K562 (cell line): ENCODE data around the gene PGAP2. TPM values are rescaled to one million over a fixed set of nuclear protein-coding genes. Genes with fewer than 3 reads are reported as not detected.

Experiments used
- HDAC2 ChIP-seq: fragments of 450-650 bp; IDR thresholded peaks from 2 replicates; pipeline ENCODE4 v1.6.1; 2016; ENCODE audit warnings: mild to moderate bottlenecking
- NFATC3 ChIP-seq: fragments of 450-650 bp; IDR thresholded peaks from 2 replicates; pipeline ENCODE4 v1.6.1; 2017; ENCODE audit warnings: mild to moderate bottlenecking
- SMARCA4 ChIP-seq: fragments of 450-650 bp; IDR thresholded peaks from 2 replicates; pipeline ENCODE4 v1.6.1; 2016
- ZNF589 ChIP-seq: fragments of 200-800 bp; sonication (Bioruptor generic); IDR thresholded peaks from 2 replicates; pipeline ENCODE4 v1.6.1; 2016; ENCODE audit warnings: low read depth, missing genetic modification characterization, missing compliant biosample characterization
- ZSCAN32 ChIP-seq: fragments of 450-650 bp; formaldehyde crosslinking; IDR thresholded peaks from 2 replicates; pipeline ENCODE4 v1.4.0; 2020; ENCODE audit warnings: mild to moderate bottlenecking, moderate library complexity
- polyA plus RNA-seq, 8 experiments: library from polyadenylated mRNA; depleted of rRNA in 4 of 8; stranded (reverse) in 5 of 8; unstranded in 3 of 8; fragments of >200 nt; fragmentation: Nextera tagmentation in 2 of 8; fragmentation: Illumina TruSeq in 1 of 8; extraction: Ambion mirVana in 2 of 8; extraction: Trizol in 1 of 8; gene quantifications; 2 replicates each; pipeline versions ENCODE4 v1.2.1 to v1.2.3, GENCODE V29; 2011 to 2014; ENCODE audit warnings: inconsistent platforms in 1 of 8, missing spikeins in 1 of 8
- total RNA-seq, 7 experiments: library from RNA; depleted of rRNA in 6 of 7; stranded (reverse); fragments of >200 nt in 6 of 7; fragmentation: Illumina TruSeq in 2 of 7; extraction: Trizol in 2 of 7; gene quantifications; 2 replicates each; pipeline versions ENCODE4 v1.2.1 to v1.2.3, GENCODE V29; 2011 to 2021; ENCODE audit warnings: low replicate concordance in 1 of 7
- TF ChIP-seq, protein P1 (sequence below): fragments of 450-650 bp; IDR thresholded peaks from 2 replicates; pipeline ENCODE4 v1.6.1; 2018; ENCODE audit not compliant: partially characterized antibody
- TF ChIP-seq, protein P2 (sequence below): fragments of 450-650 bp; IDR thresholded peaks from 2 replicates; pipeline ENCODE4 v1.6.1; 2016; ENCODE audit warnings: missing biosample characterization, missing genetic modification characterization
- TF ChIP-seq, protein P3 (sequence below), 2 experiments: fragments of 450-650 bp; IDR thresholded peaks; 2 replicates each; pipeline ENCODE4 v1.6.1; 2016; ENCODE audit warnings: mild to moderate bottlenecking in 2 of 2, borderline replicate concordance in 1 of 2, low read depth in 1 of 2, moderate library complexity in 1 of 2
- TF ChIP-seq, protein P4 (sequence below): fragments of 250-450 bp; sonication (Bioruptor Pico); IDR thresholded peaks from 2 replicates; pipeline ENCODE4 v1.5.0; 2021; ENCODE audit warnings: mild to moderate bottlenecking, moderate library complexity

The PGAP2 gene
- total and polyA plus RNA-seq, 9 of the 15 experiments (the other 6 are each of a cell fraction or from before 2014, with no cell fraction given), result 17.9 to 47.2 (median 33.7) TPM

DNA sequence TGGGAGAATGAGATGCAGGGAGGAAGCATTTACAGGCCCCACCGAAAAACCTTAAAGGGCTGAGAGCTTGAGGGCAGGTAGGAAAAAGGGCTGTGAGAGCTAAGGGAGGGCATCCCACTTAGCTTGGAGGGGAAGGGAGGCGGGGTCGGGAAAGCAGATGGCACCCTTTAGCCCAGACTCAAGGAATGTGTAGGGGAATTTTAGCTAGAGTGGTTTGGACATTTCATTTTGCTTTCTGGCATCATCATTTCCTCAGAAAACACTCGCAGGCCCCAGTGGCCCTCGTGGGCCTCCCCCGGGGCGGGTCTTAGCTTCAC, 46.3 kb downstream of the PGAP2 start (continued):
- TF ChIP-seq, protein P1, sequence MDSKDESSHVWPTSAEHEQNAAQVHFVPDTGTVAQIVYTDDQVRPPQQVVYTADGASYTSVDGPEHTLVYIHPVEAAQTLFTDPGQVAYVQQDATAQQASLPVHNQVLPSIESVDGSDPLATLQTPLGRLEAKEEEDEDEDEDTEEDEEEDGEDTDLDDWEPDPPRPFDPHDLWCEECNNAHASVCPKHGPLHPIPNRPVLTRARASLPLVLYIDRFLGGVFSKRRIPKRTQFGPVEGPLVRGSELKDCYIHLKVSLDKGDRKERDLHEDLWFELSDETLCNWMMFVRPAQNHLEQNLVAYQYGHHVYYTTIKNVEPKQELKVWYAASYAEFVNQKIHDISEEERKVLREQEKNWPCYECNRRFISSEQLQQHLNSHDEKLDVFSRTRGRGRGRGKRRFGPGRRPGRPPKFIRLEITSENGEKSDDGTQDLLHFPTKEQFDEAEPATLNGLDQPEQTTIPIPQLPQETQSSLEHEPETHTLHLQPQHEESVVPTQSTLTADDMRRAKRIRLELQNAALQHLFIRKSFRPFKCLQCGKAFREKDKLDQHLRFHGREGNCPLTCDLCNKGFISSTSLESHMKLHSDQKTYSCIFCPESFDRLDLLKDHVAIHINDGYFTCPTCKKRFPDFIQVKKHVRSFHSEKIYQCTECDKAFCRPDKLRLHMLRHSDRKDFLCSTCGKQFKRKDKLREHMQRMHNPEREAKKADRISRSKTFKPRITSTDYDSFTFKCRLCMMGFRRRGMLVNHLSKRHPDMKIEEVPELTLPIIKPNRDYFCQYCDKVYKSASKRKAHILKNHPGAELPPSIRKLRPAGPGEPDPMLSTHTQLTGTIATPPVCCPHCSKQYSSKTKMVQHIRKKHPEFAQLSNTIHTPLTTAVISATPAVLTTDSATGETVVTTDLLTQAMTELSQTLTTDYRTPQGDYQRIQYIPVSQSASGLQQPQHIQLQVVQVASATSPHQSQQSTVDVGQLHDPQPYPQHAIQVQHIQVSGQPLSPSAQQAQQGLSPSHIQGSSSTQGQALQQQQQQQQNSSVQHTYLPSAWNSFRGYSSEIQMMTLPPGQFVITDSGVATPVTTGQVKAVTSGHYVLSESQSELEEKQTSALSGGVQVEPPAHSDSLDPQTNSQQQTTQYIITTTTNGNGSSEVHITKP, result peak; percentile 98
- TF ChIP-seq ZSCAN32 (CRISPR knock-in tag), result no peak
- TF ChIP-seq, protein P2, sequence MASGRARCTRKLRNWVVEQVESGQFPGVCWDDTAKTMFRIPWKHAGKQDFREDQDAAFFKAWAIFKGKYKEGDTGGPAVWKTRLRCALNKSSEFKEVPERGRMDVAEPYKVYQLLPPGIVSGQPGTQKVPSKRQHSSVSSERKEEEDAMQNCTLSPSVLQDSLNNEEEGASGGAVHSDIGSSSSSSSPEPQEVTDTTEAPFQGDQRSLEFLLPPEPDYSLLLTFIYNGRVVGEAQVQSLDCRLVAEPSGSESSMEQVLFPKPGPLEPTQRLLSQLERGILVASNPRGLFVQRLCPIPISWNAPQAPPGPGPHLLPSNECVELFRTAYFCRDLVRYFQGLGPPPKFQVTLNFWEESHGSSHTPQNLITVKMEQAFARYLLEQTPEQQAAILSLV, result no peak
- TF ChIP-seq ZNF589 (CRISPR knock-in tag), result no peak
- TF ChIP-seq HDAC2, result no peak; the same call in 1 of the 2 replicates
- TF ChIP-seq SMARCA4, result no peak
- TF ChIP-seq, protein P3, sequence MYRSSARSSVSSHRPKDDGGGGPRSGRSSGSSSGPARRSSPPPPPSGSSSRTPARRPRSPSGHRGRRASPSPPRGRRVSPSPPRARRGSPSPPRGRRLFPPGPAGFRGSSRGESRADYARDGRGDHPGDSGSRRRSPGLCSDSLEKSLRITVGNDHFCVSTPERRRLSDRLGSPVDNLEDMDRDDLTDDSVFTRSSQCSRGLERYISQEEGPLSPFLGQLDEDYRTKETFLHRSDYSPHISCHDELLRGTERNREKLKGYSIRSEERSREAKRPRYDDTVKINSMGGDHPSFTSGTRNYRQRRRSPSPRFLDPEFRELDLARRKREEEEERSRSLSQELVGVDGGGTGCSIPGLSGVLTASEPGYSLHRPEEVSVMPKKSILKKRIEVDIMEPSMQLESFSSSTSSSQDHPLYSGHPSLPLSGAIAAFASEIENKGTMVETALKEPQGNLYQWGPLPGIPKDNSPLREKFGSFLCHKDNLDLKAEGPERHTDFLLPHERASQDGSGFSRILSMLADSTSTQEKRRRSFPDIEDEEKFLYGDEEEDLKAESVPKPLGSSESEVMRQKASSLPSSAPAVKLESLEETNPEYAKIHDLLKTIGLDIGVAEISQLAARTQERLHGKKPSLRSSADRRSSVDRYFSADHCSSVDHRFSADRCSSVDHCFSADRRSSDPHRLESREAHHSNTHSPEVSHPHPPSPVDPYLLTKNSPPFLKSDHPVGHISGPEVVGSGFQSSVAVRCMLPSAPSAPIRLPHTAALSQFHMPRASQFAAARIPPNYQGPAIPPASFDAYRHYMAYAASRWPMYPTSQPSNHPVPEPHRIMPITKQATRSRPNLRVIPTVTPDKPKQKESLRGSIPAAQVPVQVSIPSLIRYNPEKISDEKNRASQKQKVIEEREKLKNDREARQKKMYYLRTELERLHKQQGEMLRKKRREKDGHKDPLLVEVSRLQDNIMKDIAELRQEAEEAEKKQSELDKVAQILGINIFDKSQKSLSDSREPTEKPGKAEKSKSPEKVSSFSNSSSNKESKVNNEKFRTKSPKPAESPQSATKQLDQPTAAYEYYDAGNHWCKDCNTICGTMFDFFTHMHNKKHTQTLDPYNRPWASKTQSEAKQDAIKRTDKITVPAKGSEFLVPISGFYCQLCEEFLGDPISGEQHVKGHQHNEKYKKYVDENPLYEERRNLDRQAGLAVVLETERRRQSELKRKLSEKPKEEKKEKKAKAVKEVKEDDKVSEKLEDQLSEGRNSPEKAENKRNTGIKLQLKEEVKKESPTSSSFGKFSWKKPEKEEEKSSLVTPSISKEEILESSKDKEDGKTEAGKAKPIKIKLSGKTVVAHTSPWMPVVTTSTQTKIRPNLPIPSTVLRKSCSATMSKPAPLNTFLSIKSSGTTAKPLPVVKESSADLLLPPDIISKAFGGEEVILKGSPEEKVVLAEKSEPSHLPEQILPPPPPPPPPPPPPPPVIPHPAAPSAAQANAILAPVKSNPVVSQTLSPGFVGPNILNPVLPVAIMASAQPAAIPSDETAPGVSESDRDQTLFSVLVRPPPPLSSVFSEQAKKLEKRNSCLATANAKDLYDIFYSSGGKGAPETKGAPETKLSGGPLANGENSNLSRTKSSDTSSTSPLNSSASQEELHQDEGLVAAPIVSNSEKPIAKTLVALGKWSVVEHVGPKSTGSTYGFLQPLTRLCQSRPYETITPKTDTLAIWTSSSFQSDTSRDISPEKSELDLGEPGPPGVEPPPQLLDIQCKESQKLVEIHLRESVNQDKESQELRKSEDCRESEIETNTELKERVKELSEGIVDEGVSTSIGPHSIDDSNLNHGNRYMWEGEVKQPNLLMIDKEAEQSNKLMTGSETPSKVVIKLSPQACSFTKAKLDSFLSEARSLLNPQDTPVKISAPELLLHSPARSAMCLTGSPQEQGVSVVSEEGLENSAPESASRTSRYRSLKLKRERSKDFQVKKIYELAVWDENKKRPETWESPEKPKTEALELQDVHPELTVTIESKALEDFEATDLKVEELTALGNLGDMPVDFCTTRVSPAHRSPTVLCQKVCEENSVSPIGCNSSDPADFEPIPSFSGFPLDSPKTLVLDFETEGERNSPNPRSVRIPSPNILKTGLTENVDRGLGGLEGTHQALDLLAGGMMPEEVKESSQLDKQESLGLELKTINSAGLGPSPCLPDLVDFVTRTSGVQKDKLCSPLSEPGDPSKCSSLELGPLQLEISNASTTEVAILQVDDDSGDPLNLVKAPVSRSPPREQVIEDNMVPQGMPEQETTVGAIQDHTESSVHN (IDR thresholded peaks at IDR 0.05; ENCODE audit: borderline replicate concordance in 1 of 2, low read depth in 1 of 2), result 0 out of 4 replicates have a peak, but pooled peaks of 1 of the 2 experiments have one; percentile 19
- no peak for TF ChIP-seq NFATC3
- TF ChIP-seq, protein P4, sequence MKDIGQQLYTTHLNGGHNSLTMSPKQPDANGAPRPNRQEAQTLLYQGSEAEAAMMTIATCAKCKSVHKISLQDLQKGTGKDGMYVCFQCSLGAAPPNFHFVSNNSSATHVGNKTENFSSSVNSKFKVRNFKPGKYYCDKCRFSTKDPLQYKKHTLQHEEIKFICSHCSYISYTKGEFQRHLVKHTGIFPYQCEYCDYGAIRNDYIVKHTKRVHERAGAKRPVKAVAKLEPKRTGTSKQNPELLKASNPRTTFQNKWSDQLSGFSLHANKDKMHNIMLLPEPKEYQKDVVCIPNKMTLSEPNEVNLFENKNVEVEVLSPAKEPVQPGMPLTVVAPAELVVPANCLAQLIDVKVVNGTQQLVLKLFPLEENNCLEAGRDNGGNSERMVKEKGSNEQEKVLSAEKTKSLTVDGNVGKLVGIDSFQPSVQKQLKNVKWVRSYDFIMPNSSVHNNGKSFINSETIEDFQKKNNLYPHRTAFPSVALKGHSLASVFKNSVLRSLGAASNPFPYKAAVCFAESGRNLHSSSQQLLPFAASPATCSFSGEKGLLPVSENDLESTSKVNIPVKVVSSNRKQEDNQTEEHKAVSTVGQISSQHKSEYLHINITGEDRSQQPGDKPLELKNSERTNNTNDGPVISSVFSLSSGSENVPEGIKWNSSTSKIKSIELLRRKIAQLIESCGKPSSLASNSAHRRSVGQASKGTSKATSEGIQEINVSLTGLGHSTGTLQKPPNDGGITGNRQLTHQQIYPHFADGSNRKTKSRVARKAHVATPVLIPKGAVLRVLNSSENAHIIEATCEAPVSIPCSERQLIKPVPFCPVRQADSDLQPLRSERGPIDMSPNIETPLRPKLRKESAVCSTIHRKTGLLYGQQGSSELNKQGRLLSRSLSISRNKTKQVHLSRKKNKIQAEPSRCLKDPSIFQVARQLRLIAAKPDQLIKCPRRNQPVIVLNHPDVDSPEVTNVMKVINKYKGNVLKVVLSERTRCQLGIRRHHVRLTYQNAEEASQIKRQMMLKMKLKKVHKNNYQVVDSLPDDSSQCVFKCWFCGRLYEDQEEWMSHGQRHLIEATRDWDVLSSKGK (CRISPR knock-in tag), result no peak
